ENCODE results near the gene CPEB3.

The CPEB3 gene

DNA sequence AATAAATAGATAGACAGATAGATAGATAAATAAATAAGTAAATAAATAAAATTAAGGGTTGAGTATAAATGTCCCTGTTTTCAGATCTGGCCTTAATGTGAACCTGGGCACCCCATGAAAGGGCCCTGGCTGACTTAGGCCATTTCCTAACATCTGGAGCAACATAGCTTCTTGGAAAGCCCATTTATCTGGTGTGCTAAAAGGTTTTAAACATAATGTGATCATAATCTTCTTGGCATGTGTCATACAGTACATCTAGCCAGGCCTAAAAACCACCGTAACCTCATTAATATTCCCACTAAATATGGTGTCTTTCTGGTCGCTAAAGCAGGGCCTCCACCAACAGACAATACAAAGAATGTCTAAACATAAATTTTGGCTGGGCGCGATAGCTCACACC, 224.5 kb downstream of the CPEB3 start:
- Histone ChIP-seq H3K4me2 (ENCODE audit: low read length, poor library complexity, severe bottlenecking) (no peak overlapping the region), H3K4me3 (ENCODE audit: insufficient read depth in 1 of 2, low read depth in 1 of 2, low read length in 2 of 2) (no peak overlapping the region), H3K4ac (ENCODE audit: low read depth in 1 of 2, low read length in 2 of 2) (no peak overlapping the region), H3K27me3 (ENCODE audit: control insufficient read depth in 1 of 2, insufficient read depth in 1 of 2, low read length in 2 of 2) (no peaks in the 10 kb centered on the region), H3K9me3 (ENCODE audit: control insufficient read depth, low read length) (no peaks in the 10 kb centered on the region), H2BK120ac (ENCODE audit: low read depth, low read length) (no peak overlapping the region), H3K36me3 (ENCODE audit: control insufficient read depth in 1 of 2, insufficient read depth in 2 of 2, low read depth in 1 of 2, low read length in 2 of 2) (no peaks in the 10 kb centered on the region), H3K4me1 (ENCODE audit: control insufficient read depth, insufficient read depth, low read depth, low read length) (peaks cover 4% of the 10 kb centered on the region), H2BK12ac (ENCODE audit: low read length in 2 of 2) (no peak overlapping the region), H4K91ac (ENCODE audit: low read length) (no peak overlapping the region), H2AK5ac (ENCODE audit: low read length, severe bottlenecking) (no peak overlapping the region), H3K9ac (ENCODE audit: low read length) (no peak overlapping the region), H2AFZ (ENCODE audit: low read depth, low read length) (no peak overlapping the region), H4K8ac (ENCODE audit: low read length) (no peak overlapping the region), H3K18ac (ENCODE audit: low read depth in 1 of 2, low read length in 2 of 2) (no peak overlapping the region), H3K14ac (ENCODE audit: low read length in 2 of 2) (no peak overlapping the region), H3K23ac (ENCODE audit: low read length in 2 of 2) (no peak overlapping the region), H3K79me1 (replicated peaks; ENCODE audit: low read length, poor library complexity, severe bottlenecking) (no peaks in the 10 kb centered on the region), H3K27ac (ENCODE audit: low read length, poor library complexity, severe bottlenecking) (no peak overlapping the region), H2BK5ac (ENCODE audit: low read depth, low read length, poor library complexity, severe bottlenecking) (no peak overlapping the region), H2BK15ac (ENCODE audit: low read depth, poor library complexity, severe bottlenecking) (no peak overlapping the region)
- DNase-seq, result no peak
- WGBS, result 98% methylated on average over 4 of the region's 4 CpGs

DNA sequence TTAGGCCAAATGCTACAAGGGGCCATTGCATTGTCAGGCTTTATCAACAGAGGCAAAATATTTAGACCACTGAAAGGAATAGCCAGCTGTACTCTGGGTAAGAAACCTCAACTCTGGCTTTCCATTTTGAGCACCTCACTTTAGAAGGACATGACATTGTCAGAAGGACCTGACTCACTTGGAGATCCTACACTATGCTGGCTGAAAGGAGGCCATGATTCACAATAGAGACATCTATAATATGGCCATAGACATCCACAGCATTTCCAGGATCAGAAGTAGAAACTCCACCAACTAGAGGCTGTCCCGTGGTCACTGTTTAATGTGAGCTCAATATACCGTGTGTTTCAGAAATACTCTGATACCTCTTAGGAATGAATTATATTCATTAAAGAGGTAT, 226.4 kb downstream of the CPEB3 start:
- Histone ChIP-seq H3K4ac (ENCODE audit: low read depth in 1 of 2, low read length in 2 of 2) (no peak overlapping the region), H2BK5ac (ENCODE audit: low read depth, low read length, poor library complexity, severe bottlenecking) (no peak overlapping the region), H3K27ac (ENCODE audit: low read length, poor library complexity, severe bottlenecking) (no peak overlapping the region), H3K4me3 (ENCODE audit: insufficient read depth in 1 of 2, low read depth in 1 of 2, low read length in 2 of 2) (no peak overlapping the region), H2AFZ (ENCODE audit: low read depth, low read length) (no peak overlapping the region), H3K18ac (ENCODE audit: low read depth in 1 of 2, low read length in 2 of 2) (no peak overlapping the region), H2BK12ac (ENCODE audit: low read length in 2 of 2) (no peak overlapping the region), H4K91ac (ENCODE audit: low read length) (no peak overlapping the region), H3K79me1 (replicated peaks; ENCODE audit: low read length, poor library complexity, severe bottlenecking) (no peaks in the 10 kb centered on the region), H3K4me2 (ENCODE audit: low read length, poor library complexity, severe bottlenecking) (no peak overlapping the region), H3K36me3 (ENCODE audit: control insufficient read depth in 1 of 2, insufficient read depth in 2 of 2, low read depth in 1 of 2, low read length in 2 of 2) (no peaks in the 10 kb centered on the region), H2BK120ac (ENCODE audit: low read depth, low read length) (no peak overlapping the region), H3K9me3 (ENCODE audit: control insufficient read depth, low read length) (no peaks in the 10 kb centered on the region), H3K4me1 (ENCODE audit: control insufficient read depth, insufficient read depth, low read depth, low read length) (peaks cover 4% of the 10 kb centered on the region), H4K8ac (ENCODE audit: low read length) (no peak overlapping the region), H3K9ac (ENCODE audit: low read length) (no peak overlapping the region), H2AK5ac (ENCODE audit: low read length, severe bottlenecking) (peak overlapping the region; percentile 47), H3K14ac (ENCODE audit: low read length in 2 of 2) (no peak overlapping the region), H3K27me3 (ENCODE audit: control insufficient read depth in 1 of 2, insufficient read depth in 1 of 2, low read length in 2 of 2) (no peaks in the 10 kb centered on the region), H3K23ac (ENCODE audit: low read length in 2 of 2) (no peak overlapping the region), H2BK15ac (ENCODE audit: low read depth, poor library complexity, severe bottlenecking) (no peak overlapping the region)
- DNase-seq, result no peak
- no CpG with 5 or more reads among the region's 2 CpGs for WGBS

DNA sequence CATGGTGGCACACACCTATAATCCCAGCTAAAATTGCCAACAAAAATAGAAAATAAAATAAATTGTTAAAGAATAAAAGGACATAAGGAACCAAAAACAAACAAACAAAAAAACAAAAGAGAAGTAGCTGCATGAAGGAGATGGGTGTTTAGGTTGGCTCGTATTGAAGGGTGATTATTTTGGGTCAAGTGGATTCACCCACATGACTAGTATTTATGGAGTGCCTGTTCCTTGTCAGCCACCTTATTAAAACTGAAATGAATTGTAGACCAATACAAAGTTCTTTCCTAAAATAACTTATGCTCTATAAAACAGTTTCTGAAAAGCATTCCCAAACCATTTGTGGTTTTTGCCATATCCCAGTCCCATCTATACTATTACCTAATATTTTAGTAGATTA, 228.6 kb downstream of the CPEB3 start:
- Histone ChIP-seq H2AK5ac (ENCODE audit: low read length, severe bottlenecking) (no peak overlapping the region), H4K91ac (ENCODE audit: low read length) (no peak overlapping the region), H2AFZ (ENCODE audit: low read depth, low read length) (no peak overlapping the region), H3K18ac (ENCODE audit: low read depth in 1 of 2, low read length in 2 of 2) (no peak overlapping the region), H2BK5ac (ENCODE audit: low read depth, low read length, poor library complexity, severe bottlenecking) (no peak overlapping the region), H2BK15ac (ENCODE audit: low read depth, poor library complexity, severe bottlenecking) (no peak overlapping the region), H3K79me1 (replicated peaks; ENCODE audit: low read length, poor library complexity, severe bottlenecking) (no peaks in the 10 kb centered on the region), H3K4me1 (ENCODE audit: control insufficient read depth, insufficient read depth, low read depth, low read length) (peaks cover 4% of the 10 kb centered on the region), H3K27me3 (ENCODE audit: control insufficient read depth in 1 of 2, insufficient read depth in 1 of 2, low read length in 2 of 2) (no peaks in the 10 kb centered on the region), H2BK120ac (ENCODE audit: low read depth, low read length) (no peak overlapping the region), H3K14ac (ENCODE audit: low read length in 2 of 2) (no peak overlapping the region), H2BK12ac (ENCODE audit: low read length in 2 of 2) (no peak overlapping the region), H4K8ac (ENCODE audit: low read length) (no peak overlapping the region), H3K9ac (ENCODE audit: low read length) (no peak overlapping the region), H3K23ac (ENCODE audit: low read length in 2 of 2) (no peak overlapping the region), H3K4me3 (ENCODE audit: insufficient read depth in 1 of 2, low read depth in 1 of 2, low read length in 2 of 2) (no peak overlapping the region), H3K4ac (ENCODE audit: low read depth in 1 of 2, low read length in 2 of 2) (no peak overlapping the region), H3K9me3 (ENCODE audit: control insufficient read depth, low read length) (no peaks in the 10 kb centered on the region), H3K36me3 (ENCODE audit: control insufficient read depth in 1 of 2, insufficient read depth in 2 of 2, low read depth in 1 of 2, low read length in 2 of 2) (no peaks in the 10 kb centered on the region), H3K4me2 (ENCODE audit: low read length, poor library complexity, severe bottlenecking) (no peak overlapping the region), H3K27ac (ENCODE audit: low read length, poor library complexity, severe bottlenecking) (no peak overlapping the region)
- 71% methylated on average over 1 of the region's 1 CpG for WGBS
- DNase-seq, result no peak

DNA sequence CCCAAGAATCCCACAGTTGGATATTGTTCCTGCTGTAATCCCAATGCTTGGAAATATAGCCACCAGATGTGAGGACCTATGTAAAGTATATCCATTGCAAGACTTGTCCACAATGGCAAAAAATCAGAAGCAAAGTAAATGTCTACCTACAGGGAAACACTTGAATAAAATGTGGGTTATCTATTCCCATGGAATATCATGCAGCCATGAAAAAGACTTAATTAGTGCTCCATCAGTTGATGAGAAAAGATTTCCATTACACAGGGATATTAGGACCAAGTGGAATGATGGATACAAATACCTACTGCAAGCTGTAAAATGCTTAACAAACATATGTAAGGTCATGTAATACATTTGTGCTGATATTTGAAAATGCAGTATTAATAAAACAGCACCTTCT, 236.1 kb downstream of the CPEB3 start:
- Histone ChIP-seq H2BK12ac (ENCODE audit: low read length in 2 of 2) (no peak overlapping the region), H2BK15ac (ENCODE audit: low read depth, poor library complexity, severe bottlenecking) (no peak overlapping the region), H3K23ac (ENCODE audit: low read length in 2 of 2) (no peak overlapping the region), H3K9me3 (ENCODE audit: control insufficient read depth, low read length) (no peaks in the 10 kb centered on the region), H2BK120ac (ENCODE audit: low read depth, low read length) (no peak overlapping the region), H3K18ac (ENCODE audit: low read depth in 1 of 2, low read length in 2 of 2) (no peak overlapping the region), H4K91ac (ENCODE audit: low read length) (no peak overlapping the region), H3K27me3 (ENCODE audit: control insufficient read depth in 1 of 2, insufficient read depth in 1 of 2, low read length in 2 of 2) (no peaks in the 10 kb centered on the region), H3K79me1 (replicated peaks; ENCODE audit: low read length, poor library complexity, severe bottlenecking) (no peaks in the 10 kb centered on the region), H3K4me1 (ENCODE audit: control insufficient read depth, insufficient read depth, low read depth, low read length) (peaks cover 2% of the 10 kb centered on the region), H3K36me3 (ENCODE audit: control insufficient read depth in 1 of 2, insufficient read depth in 2 of 2, low read depth in 1 of 2, low read length in 2 of 2) (peaks cover 0 to 8% of the 10 kb centered on the region in 2 experiments), H3K9ac (ENCODE audit: low read length) (no peak overlapping the region), H2AFZ (ENCODE audit: low read depth, low read length) (no peak overlapping the region), H3K4me3 (ENCODE audit: insufficient read depth in 1 of 2, low read depth in 1 of 2, low read length in 2 of 2) (no peak overlapping the region), H2BK5ac (ENCODE audit: low read depth, low read length, poor library complexity, severe bottlenecking) (no peak overlapping the region), H3K27ac (ENCODE audit: low read length, poor library complexity, severe bottlenecking) (no peak overlapping the region), H3K4ac (ENCODE audit: low read depth in 1 of 2, low read length in 2 of 2) (no peak overlapping the region), H3K4me2 (ENCODE audit: low read length, poor library complexity, severe bottlenecking) (no peak overlapping the region), H2AK5ac (ENCODE audit: low read length, severe bottlenecking) (no peak overlapping the region), H3K14ac (ENCODE audit: low read length in 2 of 2) (no peak overlapping the region), H4K8ac (ENCODE audit: low read length) (no peak overlapping the region)
- no peak for DNase-seq

Measured in mesenchymal stem cell (in vitro differentiated cells and primary cell).